Measurements from ENCODE around the gene WDTC1. TPM values are rescaled to one million over a fixed set of nuclear protein-coding genes. Genes with fewer than 3 reads are reported as not detected.
A peak's percentile ranks its signal among the peaks of the same experiment; 100 is the strongest.

Gene WDTC1
- total and polyA plus RNA-seq, 2 of the 8 experiments (the other 6 are each of a cell fraction or from before 2014, with no cell fraction given), result 7.5 to 18.7 TPM

DNA sequence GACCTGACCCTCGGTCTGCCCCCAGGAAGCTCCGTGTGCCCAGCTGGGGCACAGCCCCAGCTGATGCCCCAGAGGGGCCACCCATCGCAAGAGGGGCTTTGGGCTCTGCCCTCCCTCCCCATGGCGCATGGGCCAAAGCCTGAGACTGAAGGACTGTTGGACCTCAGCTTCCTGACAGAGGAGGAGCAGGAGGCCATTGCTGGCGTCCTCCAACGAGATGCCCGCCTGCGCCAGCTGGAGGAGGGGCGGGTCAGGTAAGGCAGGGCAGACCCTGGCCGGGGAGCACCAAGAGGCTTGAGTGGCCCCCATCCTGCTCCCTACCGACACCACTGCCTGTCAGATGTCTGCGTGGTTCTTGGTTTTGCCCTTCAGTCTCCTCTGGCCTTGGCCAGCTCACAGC, 110.8 kb downstream of the WDTC1 start:
- Histone ChIP-seq H3K9me3 (ENCODE audit: insufficient read depth in 2 of 2, low read depth in 1 of 2, low read length in 1 of 2) (no peaks in the 10 kb centered on the region), H2BK15ac (ENCODE audit: low read length) (no peak overlapping the region), H3K79me2 (ENCODE audit: control insufficient read depth in 1 of 2, insufficient read depth in 2 of 2, low read length in 2 of 2) (peaks cover 0 to 4% of the 10 kb centered on the region in 2 experiments; a peak in 1 of 4 replicates), H3K27me3 (replicated peaks in 1 of 4; ENCODE audit: control insufficient read depth in 3 of 4, extremely low read depth in 1 of 4, insufficient read depth in 3 of 4, low read length in 3 of 4) (peaks cover 0 to 4% (median 4%) of the 10 kb centered on the region in 4 experiments; a peak in 6 of 7 replicates), H3K9ac (replicated peaks in 1 of 4; ENCODE audit: extremely low read depth in 1 of 4, low read depth in 3 of 4, low read length in 3 of 4) (no peak overlapping the region), H2BK12ac (ENCODE audit: low read depth, low read length) (no peak overlapping the region), H3K18ac (ENCODE audit: extremely low read depth, low read length) (no peak overlapping the region), H2BK120ac (replicated peaks; ENCODE audit: low read depth, low read length) (no peak overlapping the region), H2BK20ac (ENCODE audit: low read length) (no peak overlapping the region), H3K14ac (ENCODE audit: insufficient read length) (no peak overlapping the region), H2AFZ (ENCODE audit: low read length) (no peak overlapping the region), H3K4me1 (replicated peaks in 1 of 4; ENCODE audit: control insufficient read depth in 3 of 4, insufficient read depth in 4 of 4, low read length in 3 of 4) (peaks cover 0 to 33% (median 25%) of the 10 kb centered on the region in 4 experiments; a peak in 6 of 7 replicates), H3K23ac (ENCODE audit: insufficient read length) (no peak overlapping the region), H3K4me2 (ENCODE audit: insufficient read depth in 1 of 2, low read depth in 2 of 2, low read length in 2 of 2) (no peak overlapping the region), H3K4me3 (ENCODE audit: extremely low read depth in 1 of 4, insufficient read depth in 2 of 4, low read depth in 3 of 4, low read length in 4 of 4) (no peak overlapping the region), H3K23me2 (ENCODE audit: low read depth, low read length) (peaks cover 19% of the 10 kb centered on the region), H3K79me1 (ENCODE audit: low read depth, low read length) (no peaks in the 10 kb centered on the region), H3K27ac (ENCODE audit: low read depth, low read length) (no peak overlapping the region), H4K20me1 (replicated peaks in 1 of 2; ENCODE audit: control insufficient read depth in 1 of 2, insufficient read depth in 2 of 2, low read length in 2 of 2) (peaks cover 0 to 10% of the 10 kb centered on the region in 2 experiments), H3K4ac (replicated peaks; ENCODE audit: insufficient read length, low read depth, low read length) (no peak overlapping the region), H4K5ac (ENCODE audit: insufficient read length, low read depth, low read length) (no peak overlapping the region), H4K91ac (replicated peaks; ENCODE audit: insufficient read length, low read length) (no peak overlapping the region), H2AK5ac (ENCODE audit: low read depth, low read length) (no peak overlapping the region), H2BK5ac (ENCODE audit: low read depth, low read length) (no peak overlapping the region), H4K8ac (ENCODE audit: extremely low read depth, insufficient read depth, low read length) (peak overlapping the region; percentile 72; the same call in 1 of the 2 replicates), H3K36me3 (ENCODE audit: control insufficient read depth in 2 of 4, insufficient read depth in 4 of 4, low read length in 3 of 4) (0 out of 8 replicates have a peak, but pooled peaks cover 0 to 3% (median 0%) of the 10 kb centered on the region in 4 experiments), H3K56ac (replicated peaks; ENCODE audit: insufficient read length, low read depth, low read length) (no peak overlapping the region)
- FAIRE-seq (no peak), DNase-seq (ENCODE audit: low read depth in 1 of 2, low spot score in 2 of 2) (no peak)
- TF ChIP-seq, protein P1, sequence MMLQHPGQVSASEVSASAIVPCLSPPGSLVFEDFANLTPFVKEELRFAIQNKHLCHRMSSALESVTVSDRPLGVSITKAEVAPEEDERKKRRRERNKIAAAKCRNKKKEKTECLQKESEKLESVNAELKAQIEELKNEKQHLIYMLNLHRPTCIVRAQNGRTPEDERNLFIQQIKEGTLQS (IDR thresholded peaks at IDR 0.05; ENCODE audit: insufficient read depth, low read depth, low read length), result no peak
- TF ChIP-seq KDM1A (IDR thresholded peaks at IDR 0.05; ENCODE audit: borderline replicate concordance, low read length) (no peak), RBBP5 (IDR thresholded peaks at IDR 0.05; ENCODE audit: borderline replicate concordance, low read depth, low read length) (no peak), SP2 (IDR thresholded peaks at IDR 0.05; ENCODE audit: low read length) (no peak), CREB1 (IDR thresholded peaks at IDR 0.05) (no peak), POLR2A (IDR thresholded peaks at IDR 0.05; ENCODE audit: control extremely low read depth in 1 of 2, low read depth in 2 of 2, low read length in 2 of 2) (no peak), GTF2F1 (IDR thresholded peaks at IDR 0.05; ENCODE audit: borderline replicate concordance, low read depth, low read length) (no peak), EGR1 (IDR thresholded peaks at IDR 0.05; ENCODE audit: borderline replicate concordance, low read depth, low read length) (no peak), TEAD4 (IDR thresholded peaks at IDR 0.05; ENCODE audit: low read depth, low read length) (no peak), RAD21 (IDR thresholded peaks at IDR 0.05 in 1 of 2, conservative IDR thresholded peaks at IDR 0.05 in 1 of 2; ENCODE audit: low read depth in 2 of 2, low read length in 2 of 2) (no peak), RFX5 (IDR thresholded peaks at IDR 0.05; ENCODE audit: borderline replicate concordance, low read depth, low read length) (no peak)
- WGBS, 2 experiments (ENCODE audit: extremely low coverage in 1 of 2, insufficient coverage in 1 of 2, insufficient read length in 1 of 2, insufficient replicate concordance in 2 of 2, low coverage in 1 of 2, low lambda C conversion rate in 2 of 2, missing lambda C conversion rate in 1 of 2), result 94% methylated on average over 12 of the region's 12 CpGs; no CpG with 5 or more reads in 1 of the 2 experiments
- CTCF ChIA-PET (ENCODE audit: partially characterized antibody), result interaction anchor here (0.6 to 17.0 kb wide), 12 partner anchors 11 to 305 kb away, joined by 3 to 321 read pairs (median 4); no protein-coding TSS in a partner anchor
- POLR2A ChIA-PET (ENCODE audit: partially characterized antibody), result interaction anchor here (1.1 to 1.8 kb wide), 4 partner anchors 9 to 50 kb away, joined by 3 to 5 read pairs (median 4); no protein-coding TSS in a partner anchor
